K562 (cell line): ENCODE data around the gene DHDDS. TPM values are rescaled to one million over a fixed set of nuclear protein-coding genes. Genes with fewer than 3 reads are reported as not detected.

Experiments used
- CBFA2T3 ChIP-seq: fragments of 450-650 bp; IDR thresholded peaks from 2 replicates; pipeline ENCODE4 v1.6.1; 2017
- CREB1 ChIP-seq, 2 experiments: sonication (generic) in 1 of 2; formaldehyde crosslinking in 1 of 2; IDR thresholded peaks; 2 replicates each; pipeline versions ENCODE4 v1.6.1 to v1.8.0; 2012 to 2022; ENCODE audit warnings: inconsistent platforms in 1 of 2, mild to moderate bottlenecking in 1 of 2, missing genetic modification reagents in 1 of 2, moderate library complexity in 1 of 2
- EHMT2 ChIP-seq: fragments of 450-650 bp; IDR thresholded peaks from 2 replicates; pipeline ENCODE4 v1.6.1; 2018; ENCODE audit warnings: antibody characterized with exemption
- ETS2 ChIP-seq: IDR thresholded peaks from 2 replicates; pipeline ENCODE4 v1.6.1; 2016; ENCODE audit warnings: borderline replicate concordance, missing genetic modification characterization, mild to moderate bottlenecking, moderate library complexity, missing compliant biosample characterization; ENCODE audit not compliant: poor library complexity, severe bottlenecking
- FOXA3 ChIP-seq, 2 experiments: fragments of 450-650 bp in 1 of 2; sonication (generic) in 1 of 2; formaldehyde crosslinking; IDR thresholded peaks in 1 of 2; conservative IDR thresholded peaks in 1 of 2; 2 replicates each; pipeline versions ENCODE4 v1.4.0 to v1.8.0; 2020 to 2022; ENCODE audit warnings: mild to moderate bottlenecking in 2 of 2, missing genetic modification reagents in 1 of 2
- GTF2F1 ChIP-seq: IDR thresholded peaks from 2 replicates; pipeline ENCODE4 v1.6.1; 2011; ENCODE audit warnings: low read depth, low read length, improper control_type of control experiment
- KDM2B ChIP-seq: fragments of 250-450 bp; sonication (Bioruptor Pico); IDR thresholded peaks from 2 replicates; pipeline ENCODE4 v1.8.0; 2021; ENCODE audit warnings: mild to moderate bottlenecking, moderate library complexity
- KLF1 ChIP-seq: fragments of 450-650 bp; IDR thresholded peaks from 2 replicates; pipeline ENCODE4 v1.6.1; 2016; ENCODE audit warnings: missing genetic modification characterization, missing compliant biosample characterization
- MBD2 ChIP-seq: sonication (generic); IDR thresholded peaks from 2 replicates; pipeline ENCODE4 v1.6.1; 2016; ENCODE audit warnings: low read depth, borderline replicate concordance
- MCM7 ChIP-seq, 2 experiments: fragments of 450-650 bp; IDR thresholded peaks; 2 replicates each; pipeline ENCODE4 v1.6.1; 2016 to 2018
- MTA2 ChIP-seq: fragments of 450-650 bp; IDR thresholded peaks from 2 replicates; pipeline ENCODE4 v1.6.1; 2016; ENCODE audit warnings: low read depth
- MTA3 ChIP-seq: fragments of 450-650 bp; formaldehyde crosslinking; IDR thresholded peaks from 2 replicates; pipeline ENCODE4 v1.6.1; 2017; ENCODE audit warnings: mild to moderate bottlenecking, borderline replicate concordance
- MXI1 ChIP-seq: IDR thresholded peaks from 2 replicates; pipeline ENCODE4 v1.6.1; 2011; ENCODE audit warnings: low read depth, mild to moderate bottlenecking, improper control_type of control experiment, low read length
- NCOA6 ChIP-seq: fragments of 450-650 bp; IDR thresholded peaks from 2 replicates; pipeline ENCODE4 v1.6.1; 2017; ENCODE audit warnings: mild to moderate bottlenecking
- POLR2AphosphoS2 ChIP-seq: IDR thresholded peaks from 2 replicates; pipeline ENCODE4 v1.6.1; 2012; ENCODE audit warnings: low read length, improper control_type of control experiment
- STAG1 ChIP-seq: sonication (generic); formaldehyde crosslinking; IDR thresholded peaks from 2 replicates; pipeline ENCODE4 v1.5.0; 2020; ENCODE audit warnings: missing genetic modification reagents, borderline replicate concordance
- TAL1 ChIP-seq: fragments of 450-650 bp; IDR thresholded peaks from 2 replicates; pipeline ENCODE4 v1.6.1; 2016; ENCODE audit warnings: mild to moderate bottlenecking
- TBL1XR1 ChIP-seq, 2 experiments: IDR thresholded peaks; 2 replicates each; pipeline ENCODE4 v1.6.1; 2012; ENCODE audit warnings: improper control_type of control experiment in 2 of 2, low read length in 2 of 2, mild to moderate bottlenecking in 1 of 2
- ZFX ChIP-seq: sonication (generic); formaldehyde crosslinking; IDR thresholded peaks from 2 replicates; pipeline ENCODE4 v1.8.0; 2022; ENCODE audit warnings: mild to moderate bottlenecking, missing genetic modification reagents, moderate library complexity
- ZNF133 ChIP-seq: fragments of 250-450 bp; sonication (Bioruptor Pico); IDR thresholded peaks from 2 replicates; pipeline ENCODE4 v1.4.0; 2020; ENCODE audit warnings: mild to moderate bottlenecking
- ZNF134 ChIP-seq: fragments of 250-450 bp; sonication (Bioruptor Pico); conservative IDR thresholded peaks from 2 replicates; pipeline ENCODE4 v1.4.0; 2020
- ZNF146 ChIP-seq: IDR thresholded peaks from one replicate; pipeline ENCODE4 v1.6.1; 2018; ENCODE audit warnings: missing compliant biosample characterization; ENCODE audit not compliant: unreplicated experiment
- ZNF274 ChIP-seq: IDR thresholded peaks from 2 replicates; pipeline ENCODE4 v1.6.1; 2011; ENCODE audit warnings: low read depth, mild to moderate bottlenecking, low read length, moderate library complexity, borderline replicate concordance
- polyA plus RNA-seq, 8 experiments: library from polyadenylated mRNA; depleted of rRNA in 4 of 8; stranded (reverse) in 5 of 8; unstranded in 3 of 8; fragments of >200 nt; fragmentation: Nextera tagmentation in 2 of 8; fragmentation: Illumina TruSeq in 1 of 8; extraction: Ambion mirVana in 2 of 8; extraction: Trizol in 1 of 8; gene quantifications; 2 replicates each; pipeline versions ENCODE4 v1.2.1 to v1.2.3, GENCODE V29; 2011 to 2014; ENCODE audit warnings: inconsistent platforms in 1 of 8, missing spikeins in 1 of 8
- total RNA-seq, 7 experiments: library from RNA; depleted of rRNA in 6 of 7; stranded (reverse); fragments of >200 nt in 6 of 7; fragmentation: Illumina TruSeq in 2 of 7; extraction: Trizol in 2 of 7; gene quantifications; 2 replicates each; pipeline versions ENCODE4 v1.2.1 to v1.2.3, GENCODE V29; 2011 to 2021; ENCODE audit warnings: low replicate concordance in 1 of 7
- TF ChIP-seq, protein P1 (sequence below): fragments of 250-450 bp; sonication (Bioruptor Pico); IDR thresholded peaks from 2 replicates; pipeline ENCODE4 v1.5.0; 2021; ENCODE audit warnings: mild to moderate bottlenecking, borderline replicate concordance
- TF ChIP-seq, protein P2 (sequence below): IDR thresholded peaks from 3 replicates; pipeline ENCODE4 v1.6.1; 2011; ENCODE audit warnings: borderline replicate concordance, mild to moderate bottlenecking, moderate library complexity; ENCODE audit not compliant: insufficient read length; ENCODE audit errors: extremely low read depth

DHDDS gene
- total and polyA plus RNA-seq, 9 of the 15 experiments (the other 6 are each of a cell fraction or from before 2014, with no cell fraction given): 33.3 to 55.0 (median 44.3) TPM

DNA sequence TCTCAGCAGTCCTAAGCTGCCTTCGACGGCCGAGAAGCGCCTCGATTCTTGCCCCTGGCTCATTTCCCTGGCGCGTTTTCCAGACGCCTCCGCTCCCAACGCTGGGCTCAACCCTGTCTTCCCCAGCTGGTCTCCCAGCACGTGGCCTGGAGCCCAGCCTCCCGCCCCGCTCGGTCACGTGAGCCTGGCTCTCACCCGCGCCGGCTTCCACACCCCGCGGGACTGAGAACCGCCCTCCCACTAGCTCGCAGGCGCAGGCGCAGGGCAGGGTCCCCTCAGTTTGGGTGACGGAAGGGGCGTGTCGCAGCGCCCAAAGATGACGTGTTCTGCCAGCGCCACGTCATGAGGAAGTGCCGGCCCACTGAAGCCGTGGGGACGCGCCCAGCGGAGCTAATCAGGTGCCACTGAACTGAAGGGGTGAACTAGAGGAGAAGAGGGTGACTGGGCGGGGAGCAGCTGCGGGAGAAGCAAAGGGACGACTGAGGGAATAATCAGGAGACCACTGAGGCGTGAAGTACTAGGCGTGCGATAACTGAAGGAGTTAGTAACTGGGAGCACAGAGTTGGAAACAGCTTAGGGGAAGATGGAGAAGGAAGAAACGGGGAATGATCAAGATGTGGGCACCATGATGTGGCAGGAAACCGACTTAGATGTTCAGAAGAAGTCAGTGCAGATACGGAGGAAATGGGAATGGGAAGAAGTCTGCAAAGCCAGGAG, at the start of gene DHDDS (continued):
- TF ChIP-seq ZNF134 (CRISPR knock-in tag): peak; percentile 87
- TF ChIP-seq, protein P1, sequence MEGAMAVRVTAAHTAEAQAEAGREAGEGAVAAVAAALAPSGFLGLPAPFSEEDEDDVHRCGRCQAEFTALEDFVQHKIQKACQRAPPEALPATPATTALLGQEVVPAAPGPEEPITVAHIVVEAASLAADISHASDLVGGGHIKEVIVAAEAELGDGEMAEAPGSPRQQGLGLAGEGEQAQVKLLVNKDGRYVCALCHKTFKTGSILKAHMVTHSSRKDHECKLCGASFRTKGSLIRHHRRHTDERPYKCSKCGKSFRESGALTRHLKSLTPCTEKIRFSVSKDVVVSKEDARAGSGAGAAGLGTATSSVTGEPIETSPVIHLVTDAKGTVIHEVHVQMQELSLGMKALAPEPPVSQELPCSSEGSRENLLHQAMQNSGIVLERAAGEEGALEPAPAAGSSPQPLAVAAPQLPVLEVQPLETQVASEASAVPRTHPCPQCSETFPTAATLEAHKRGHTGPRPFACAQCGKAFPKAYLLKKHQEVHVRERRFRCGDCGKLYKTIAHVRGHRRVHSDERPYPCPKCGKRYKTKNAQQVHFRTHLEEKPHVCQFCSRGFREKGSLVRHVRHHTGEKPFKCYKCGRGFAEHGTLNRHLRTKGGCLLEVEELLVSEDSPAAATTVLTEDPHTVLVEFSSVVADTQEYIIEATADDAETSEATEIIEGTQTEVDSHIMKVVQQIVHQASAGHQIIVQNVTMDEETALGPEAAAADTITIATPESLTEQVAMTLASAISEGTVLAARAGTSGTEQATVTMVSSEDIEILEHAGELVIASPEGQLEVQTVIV (CRISPR knock-in tag): no peak
- TF ChIP-seq MCM7 (IDR thresholded peaks at IDR 0.05): no peak
- TF ChIP-seq ZNF274: no peak
- peak; percentile 96 for TF ChIP-seq MTA3
- TF ChIP-seq ZNF146: peak; percentile 15
- TF ChIP-seq MBD2: peak; percentile 91
- TF ChIP-seq MXI1: peak; percentile 97
- peak; percentile 81; the same call in 1 of the 2 replicates for TF ChIP-seq POLR2AphosphoS2
- no peak for TF ChIP-seq ZNF133 (CRISPR knock-in tag)
- TF ChIP-seq, protein P2, sequence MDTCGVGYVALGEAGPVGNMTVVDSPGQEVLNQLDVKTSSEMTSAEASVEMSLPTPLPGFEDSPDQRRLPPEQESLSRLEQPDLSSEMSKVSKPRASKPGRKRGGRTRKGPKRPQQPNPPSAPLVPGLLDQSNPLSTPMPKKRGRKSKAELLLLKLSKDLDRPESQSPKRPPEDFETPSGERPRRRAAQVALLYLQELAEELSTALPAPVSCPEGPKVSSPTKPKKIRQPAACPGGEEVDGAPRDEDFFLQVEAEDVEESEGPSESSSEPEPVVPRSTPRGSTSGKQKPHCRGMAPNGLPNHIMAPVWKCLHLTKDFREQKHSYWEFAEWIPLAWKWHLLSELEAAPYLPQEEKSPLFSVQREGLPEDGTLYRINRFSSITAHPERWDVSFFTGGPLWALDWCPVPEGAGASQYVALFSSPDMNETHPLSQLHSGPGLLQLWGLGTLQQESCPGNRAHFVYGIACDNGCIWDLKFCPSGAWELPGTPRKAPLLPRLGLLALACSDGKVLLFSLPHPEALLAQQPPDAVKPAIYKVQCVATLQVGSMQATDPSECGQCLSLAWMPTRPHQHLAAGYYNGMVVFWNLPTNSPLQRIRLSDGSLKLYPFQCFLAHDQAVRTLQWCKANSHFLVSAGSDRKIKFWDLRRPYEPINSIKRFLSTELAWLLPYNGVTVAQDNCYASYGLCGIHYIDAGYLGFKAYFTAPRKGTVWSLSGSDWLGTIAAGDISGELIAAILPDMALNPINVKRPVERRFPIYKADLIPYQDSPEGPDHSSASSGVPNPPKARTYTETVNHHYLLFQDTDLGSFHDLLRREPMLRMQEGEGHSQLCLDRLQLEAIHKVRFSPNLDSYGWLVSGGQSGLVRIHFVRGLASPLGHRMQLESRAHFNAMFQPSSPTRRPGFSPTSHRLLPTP: no peak
- peak in 1 of 2 experiments; percentile 87; a peak in 2 of 4 replicates for TF ChIP-seq FOXA3 (CRISPR knock-in tag; conservative IDR thresholded peaks at IDR 0.05 in 1 of 2, IDR thresholded peaks at IDR 0.05 in 1 of 2)
- TF ChIP-seq ZFX (CRISPR knock-in tag): peak; percentile 27; the same call in 1 of the 2 replicates
- no peak for TF ChIP-seq NCOA6
- peak; percentile 100 for TF ChIP-seq CREB1 (IDR thresholded peaks at IDR 0.05)
- peak; percentile 100 for TF ChIP-seq CREB1 (CRISPR knock-in tag; IDR thresholded peaks at IDR 0.05)
- TF ChIP-seq TAL1: no peak
- TF ChIP-seq TBL1XR1 (IDR thresholded peaks at IDR 0.05; ENCODE audit: low read length in 2 of 2): peak in 1 of 2 experiments; percentile 99; a peak in 3 of 4 replicates
- TF ChIP-seq EHMT2: no peak
- TF ChIP-seq CBFA2T3: peak; percentile 31; the same call in 1 of the 2 replicates
- TF ChIP-seq GTF2F1: 0 out of 2 replicates have a peak, but pooled peaks have one; percentile 36
- peak; percentile 4; the same call in 1 of the 2 replicates for TF ChIP-seq MTA2
- TF ChIP-seq STAG1 (CRISPR knock-in tag): no peak
- no peak for TF ChIP-seq ETS2 (tag)
- TF ChIP-seq KDM2B (CRISPR knock-in tag): peak; percentile 28
- TF ChIP-seq KLF1 (tag): peak; percentile 97
